Stimulated activated CD4-positive, alpha-beta T cell treated with anti-CD3 and anti-CD28 coated beads, Interleukin-12 subunit alpha, Interleukin-12 subunit beta, amount 100 ng/mL, for 4 hours (primary cell): Measurements from ENCODE around the gene SARDH.
"Not testable (repeated sequence)": the region's sequence is repeated elsewhere in the genome, so short reads cannot be mapped to it uniquely, and the experiment has no call there.

ENCODE experiments used
- DNase-seq: peaks from one replicate; pipeline ENCODE4 v3.0.0-alpha.2; 2020

Gene SARDH

DNA sequence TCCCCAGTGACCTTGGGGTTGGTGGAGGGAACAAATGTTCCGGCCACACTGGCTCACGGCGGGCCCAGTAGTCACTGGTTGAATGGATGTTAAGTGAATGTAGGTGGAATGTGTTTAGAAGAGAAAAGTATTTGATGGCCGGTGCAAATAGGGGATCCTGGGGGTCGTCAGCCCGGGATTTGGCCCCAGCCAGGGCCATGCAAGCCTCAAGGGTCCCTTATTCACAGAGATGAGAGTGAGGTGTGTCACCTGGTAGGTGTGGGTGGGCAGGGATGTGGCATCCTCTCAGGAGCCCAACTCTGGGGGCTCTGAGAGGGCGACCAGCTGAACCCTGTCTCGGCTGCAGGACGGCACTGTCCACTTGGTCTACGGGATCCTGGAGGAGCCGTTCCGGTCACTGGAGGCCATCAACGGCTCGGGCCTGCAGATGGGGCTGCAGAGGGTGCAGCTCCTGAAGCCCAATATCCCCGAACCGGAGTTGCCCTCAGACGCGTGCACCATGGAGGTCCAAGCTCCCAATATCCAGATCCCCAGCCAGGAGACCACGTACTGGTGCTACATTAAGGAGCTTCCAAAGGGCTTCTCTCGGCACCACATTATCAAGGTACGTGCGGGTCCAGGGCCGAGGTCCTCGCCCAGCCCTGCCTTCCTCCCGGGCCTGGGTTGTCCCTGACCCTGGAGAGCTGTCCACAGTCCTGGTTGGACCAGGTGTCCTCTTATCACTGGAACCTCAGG is 96.1 kb downstream of the SARDH start:
- no peak for DNase-seq

- no peak for DNase-seq
Observed at GRCh38 chr9:133641396-133641655, 96.8 kb downstream of the SARDH start.

DNA sequence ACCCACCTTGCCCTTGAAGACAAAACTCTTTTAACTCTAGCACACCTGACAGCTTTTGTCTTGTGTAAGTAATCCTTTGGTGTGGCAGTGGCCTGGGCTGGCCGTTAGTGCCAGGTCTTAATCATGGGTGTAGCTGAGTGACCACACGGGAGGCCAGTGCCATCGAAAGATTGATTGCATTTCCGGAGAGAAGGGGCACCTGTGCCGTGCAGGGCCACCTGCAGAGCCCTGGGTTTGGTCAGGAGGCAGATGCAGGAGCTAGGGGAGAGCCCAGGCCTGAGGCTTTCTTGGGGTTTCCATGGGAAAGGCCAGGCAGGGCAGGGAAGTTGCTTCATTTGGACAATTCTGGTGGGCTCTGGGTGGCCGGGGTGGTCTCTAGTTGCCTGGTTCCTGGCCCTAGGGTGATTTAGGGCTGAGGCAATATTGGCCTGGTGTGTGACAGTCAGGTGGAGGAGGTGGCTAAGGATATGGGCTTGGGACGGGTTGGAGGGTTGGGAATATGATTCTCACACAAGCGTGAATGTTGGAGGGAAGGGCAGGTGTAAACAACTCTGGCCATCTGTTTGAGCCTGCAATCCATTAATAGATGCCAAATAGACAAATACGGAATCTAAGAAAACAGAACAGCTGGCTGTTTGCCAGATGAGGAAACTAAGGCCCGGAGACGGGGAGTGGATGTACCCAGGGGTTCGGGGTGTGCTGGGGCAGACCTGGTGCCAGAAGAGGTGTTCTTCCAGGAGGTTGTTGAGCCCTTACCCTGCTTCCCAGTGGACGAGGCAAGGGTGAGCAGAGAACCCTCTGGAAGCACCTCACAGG is 97.4 kb downstream of the SARDH start:
- DNase-seq: no peak

DNA sequence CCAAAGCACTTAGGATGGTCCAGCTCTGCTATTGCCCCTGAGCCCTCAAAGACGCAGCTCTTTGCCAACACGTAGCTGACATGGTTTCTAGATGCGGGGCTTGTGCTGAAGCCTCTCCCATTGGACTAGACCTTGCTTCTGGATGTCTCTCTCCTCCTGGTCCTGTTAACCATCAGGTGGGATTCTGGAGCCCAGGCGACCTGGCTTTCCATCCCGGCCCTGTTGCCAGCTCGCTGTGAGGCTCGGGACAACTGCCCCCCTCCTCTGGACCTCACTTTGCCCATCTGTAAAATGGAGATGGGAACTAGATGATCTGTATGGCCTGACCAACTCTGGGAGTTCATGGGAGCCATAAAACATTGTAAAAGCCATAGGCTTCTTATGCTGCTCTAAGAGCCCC is 98.0 kb downstream of the SARDH start:
- no peak for DNase-seq

DNA sequence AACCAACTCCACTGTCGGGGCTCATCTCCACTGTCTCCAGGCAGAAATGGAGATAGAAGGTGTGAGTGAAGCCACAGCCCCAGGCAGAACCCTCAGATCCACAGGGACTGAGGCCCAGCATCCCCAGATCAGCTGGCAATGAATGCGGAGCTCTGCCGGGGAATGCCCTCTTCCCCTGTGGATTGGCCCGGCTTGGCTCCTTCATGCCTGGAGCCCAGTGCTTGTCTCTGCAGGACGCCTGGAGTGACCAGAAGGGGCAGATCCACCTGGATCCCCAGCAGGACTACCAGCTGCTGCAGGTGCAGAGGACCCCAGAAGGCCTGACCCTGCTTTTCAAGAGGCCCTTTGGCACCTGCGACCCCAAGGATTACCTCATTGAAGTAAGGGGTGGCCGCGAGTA is 98.5 kb downstream of the SARDH start:
- DNase-seq: no peak

DNA sequence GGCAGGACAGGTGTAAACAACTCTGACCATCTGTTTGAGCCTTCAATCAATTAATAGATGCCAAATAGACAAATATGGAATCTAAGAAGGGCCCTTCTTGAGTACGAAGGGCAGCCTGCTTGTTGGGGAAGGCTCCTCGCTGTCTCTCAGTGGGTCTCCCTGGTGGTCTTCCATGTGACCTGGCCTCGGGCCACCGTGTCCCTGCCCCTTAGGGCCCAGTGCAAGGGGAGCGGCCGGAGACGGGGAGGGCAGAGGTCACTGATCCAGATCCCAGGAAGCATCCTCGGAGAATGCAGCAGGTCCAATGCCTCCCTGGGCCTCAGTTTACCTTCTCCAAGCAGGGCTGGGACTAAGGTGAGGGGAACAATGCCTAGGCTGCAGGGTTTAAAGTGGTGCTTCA is 99.4 kb downstream of the SARDH start:
- no peak for DNase-seq

- no peak for DNase-seq
Observed at GRCh38 chr9:133638076-133638475, 100.1 kb downstream of the SARDH start.

DNA sequence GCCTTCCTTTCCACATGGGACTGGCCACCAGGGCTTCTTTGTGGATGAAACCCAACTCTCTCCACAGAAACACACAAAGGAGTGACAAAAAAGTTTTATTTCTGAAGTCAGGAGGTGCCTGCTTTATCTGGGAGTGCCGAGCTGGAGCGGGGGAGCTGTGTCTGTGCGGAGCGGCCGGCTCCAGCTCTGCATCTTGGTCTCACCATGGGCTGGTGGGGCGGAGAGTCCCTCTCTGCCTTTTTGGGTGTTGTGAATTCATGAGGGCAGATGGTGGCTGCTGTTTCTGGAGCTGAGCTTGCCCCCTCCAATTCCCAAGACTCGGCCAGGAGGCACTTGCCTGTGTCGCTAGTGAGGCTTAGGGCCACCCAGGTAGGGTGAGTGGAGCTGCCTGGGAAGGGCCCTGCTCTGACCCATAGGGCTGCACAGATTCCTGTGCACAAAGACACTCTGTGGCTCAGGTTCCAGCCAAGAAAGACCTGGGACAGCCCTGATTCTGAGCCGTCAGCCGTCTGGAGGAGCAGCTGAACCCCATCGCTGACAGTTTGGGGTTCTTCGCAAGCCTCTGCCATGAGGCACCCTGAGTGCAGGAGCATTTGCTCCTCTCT is 100.6 kb downstream of the SARDH start:
- no peak for DNase-seq

GRCh38 chr9:133636902-133637301 is 101.2 kb downstream of the SARDH start:
- DNase-seq: no peak

- DNase-seq: no peak
Observed at GRCh38 chr9:133635533-133636531, 102.3 kb downstream of the SARDH start, which contains the start of gene DBH. TSS of gene DBH (plus strand) at chr9:133636363. CDS start at chr9:133636372, 9 bp downstream.

GRCh38 chr9:133635098-133635497 is 103.1 kb downstream of the SARDH start:
- DNase-seq: no peak

GRCh38 chr9:133634081-133634691 is 104.0 kb downstream of the SARDH start:
- no peak for DNase-seq

DNA sequence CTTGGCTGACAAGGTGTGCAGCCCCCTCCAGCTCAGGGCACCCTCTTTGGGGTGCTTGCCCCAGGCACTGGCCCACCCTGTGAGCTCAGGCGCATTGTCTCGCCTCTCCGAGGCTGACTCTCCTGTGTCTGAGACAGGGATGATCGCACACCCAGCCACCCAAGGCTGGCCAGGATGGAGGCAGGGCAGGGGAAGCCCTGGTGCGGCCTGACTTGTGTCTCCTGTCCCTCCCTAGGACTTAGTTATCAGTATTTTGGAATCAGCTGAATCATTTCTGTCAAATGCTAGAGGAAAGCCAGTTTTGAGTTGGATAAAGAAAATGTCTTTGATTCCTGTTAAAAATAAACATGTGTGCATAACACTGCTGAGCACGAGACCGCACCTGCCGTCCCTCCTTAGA is 104.5 kb downstream of the SARDH start:
- DNase-seq: no peak

DNA sequence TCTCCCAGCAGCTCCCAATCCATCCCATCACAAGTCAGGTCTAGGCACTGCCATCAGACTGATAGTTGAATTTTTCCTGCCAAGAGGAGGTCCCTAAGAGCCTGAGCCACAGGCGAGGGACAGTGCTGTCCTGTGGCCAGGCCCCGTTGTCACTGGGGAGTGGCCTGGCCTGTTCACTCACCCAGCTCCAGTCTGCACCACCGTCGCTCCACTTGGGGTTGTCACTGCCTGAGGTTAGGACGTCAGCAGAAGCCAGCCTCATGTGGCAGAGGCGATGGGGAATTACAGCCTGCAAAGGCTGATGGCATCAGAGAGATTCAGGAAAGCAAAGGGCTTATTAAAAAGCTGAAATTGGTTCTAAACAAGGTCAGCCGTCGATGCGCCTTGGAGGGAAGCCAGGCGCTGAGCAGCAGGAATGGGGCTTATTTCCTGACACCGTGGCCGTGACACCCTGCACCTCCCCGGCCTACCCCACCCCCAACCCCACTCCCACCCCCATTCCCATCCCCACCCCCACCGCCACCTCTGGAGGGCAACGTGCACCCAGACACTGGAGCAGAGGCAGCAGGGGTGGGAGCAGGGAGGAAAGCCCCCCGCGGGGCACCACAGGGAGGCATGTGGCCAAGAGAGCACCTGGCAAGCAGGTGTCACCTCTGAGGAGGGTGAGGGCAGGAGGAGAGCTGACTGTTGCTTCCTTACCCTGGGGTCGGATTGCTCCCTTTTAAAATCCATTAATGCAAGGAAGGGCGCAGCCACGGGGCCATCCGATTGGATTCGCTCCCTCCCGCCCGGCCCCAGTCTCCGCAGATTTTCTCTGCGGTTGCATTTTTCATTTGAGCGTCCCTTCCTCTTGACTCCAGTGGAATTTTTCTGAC is 105.1 kb downstream of the SARDH start:
- DNase-seq: no peak

DNA sequence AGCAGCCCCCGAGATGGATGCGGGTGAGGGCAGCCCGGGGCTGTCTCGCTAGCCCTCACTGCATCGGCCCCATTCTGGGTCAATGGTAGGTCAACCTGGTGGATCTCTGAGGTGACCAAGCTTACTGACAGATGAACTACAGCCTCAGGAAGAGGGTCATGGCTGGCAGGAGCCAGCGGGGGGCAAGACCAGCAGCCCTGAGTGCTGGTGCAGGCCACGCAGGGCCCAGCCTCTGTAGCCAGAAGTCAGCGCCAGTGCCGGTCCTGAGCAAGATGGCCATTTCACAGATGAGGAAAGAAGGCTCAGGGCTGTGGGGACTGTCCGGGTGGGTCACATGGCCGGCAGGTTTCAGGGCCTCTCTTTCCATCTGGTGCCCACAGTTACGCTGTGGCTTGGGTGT is 107.0 kb downstream of the SARDH start:
- no peak for DNase-seq

GRCh38 chr9:133629221-133630110 is 108.7 kb downstream of the SARDH start:
- DNase-seq: no peak

- no peak for DNase-seq
Observed at GRCh38 chr9:133628766-133629165, 109.4 kb downstream of the SARDH start.

GRCh38 chr9:133627341-133627740 is 110.8 kb downstream of the SARDH start:
- no peak for DNase-seq

DNA sequence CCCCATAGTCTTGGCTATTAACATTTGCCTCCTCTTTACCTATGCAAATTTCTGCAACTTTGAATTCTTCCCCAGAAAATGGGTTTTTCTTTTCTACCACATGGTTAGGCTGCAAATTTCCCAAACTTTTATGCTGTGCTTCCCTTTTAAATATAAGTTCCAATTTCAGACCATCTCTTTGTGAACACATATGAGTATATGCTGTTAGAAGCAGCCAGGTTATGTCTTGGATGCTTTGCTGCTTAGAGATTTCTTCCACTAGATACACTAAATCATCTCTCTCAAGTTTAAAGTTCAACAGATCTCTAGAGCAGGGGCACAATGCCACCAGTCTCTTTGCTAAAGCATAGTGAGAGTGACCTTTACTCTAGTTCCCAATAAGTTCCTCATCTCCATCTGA is 112.1 kb downstream of the SARDH start:
- DNase-seq: not testable (repeated sequence)

DNA sequence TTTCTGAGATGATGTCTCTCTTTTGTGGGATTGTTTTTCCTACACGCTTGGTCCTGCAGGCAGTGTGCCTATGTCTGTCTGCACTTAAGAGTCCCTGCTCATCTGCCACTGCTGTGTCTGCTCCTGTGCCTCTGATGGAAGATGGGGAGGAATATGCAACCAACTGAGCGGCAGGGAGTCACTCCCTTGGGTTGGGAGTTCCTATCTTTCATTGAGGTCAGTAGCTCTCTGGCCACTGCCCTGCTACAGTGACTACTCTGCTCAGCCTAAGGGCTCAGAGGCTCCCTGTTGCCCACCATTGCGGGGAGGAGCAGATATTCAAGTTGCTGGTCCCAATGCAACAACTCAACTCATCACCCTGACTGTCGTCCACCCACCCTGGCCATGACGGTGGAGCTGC is 115.6 kb downstream of the SARDH start:
- DNase-seq: no peak
